Liver (tissue), 9 donors: ENCODE results near the gene ST3GAL4. TPM values are rescaled to one million over a fixed set of nuclear protein-coding genes. Genes with fewer than 3 reads are reported as not detected.

Experiments used
- DNase-seq: peaks from one replicate; pipeline ENCODE4 v3.0.0-alpha.2; 2017; ENCODE audit warnings: low spot score
- H3K27ac ChIP-seq, 2 donors: one replicate each; pipeline ENCODE4 v1.7.0; 2013; ENCODE audit warnings: inconsistent platforms in 2 of 2, low read length in 2 of 2, control low read depth in 1 of 2, low read depth in 1 of 2, mild to moderate bottlenecking in 1 of 2
- H3K27me3 ChIP-seq, 4 donors: one replicate each; pipeline versions ENCODE4 v1.6.1 to v1.7.0; 2013; ENCODE audit warnings: low read length in 3 of 4, inconsistent platforms in 1 of 4, mild to moderate bottlenecking in 1 of 4, moderate library complexity in 1 of 4; ENCODE audit not compliant: control insufficient read depth in 4 of 4, insufficient read depth in 4 of 4
- H3K36me3 ChIP-seq, 4 donors: one replicate each; pipeline versions ENCODE4 v1.6.1 to v1.7.0; 2013; ENCODE audit warnings: low read length in 3 of 4, mild to moderate bottlenecking in 3 of 4, low read depth in 1 of 4, moderate library complexity in 1 of 4; ENCODE audit not compliant: control insufficient read depth in 4 of 4, insufficient read depth in 3 of 4
- H3K4me1 ChIP-seq, 4 donors: one replicate each; pipeline versions ENCODE4 v1.6.1 to v1.7.0; 2013; ENCODE audit warnings: low read length in 3 of 4, mild to moderate bottlenecking in 3 of 4, moderate library complexity in 1 of 4; ENCODE audit not compliant: control insufficient read depth in 4 of 4, insufficient read depth in 4 of 4
- H3K4me3 ChIP-seq, 3 donors: one replicate each; pipeline versions ENCODE4 v1.6.1 to v1.7.0; 2013; ENCODE audit warnings: low read length in 3 of 3, control low read depth in 1 of 3, low read depth in 1 of 3, mild to moderate bottlenecking in 1 of 3
- H3K9ac ChIP-seq, 2 donors: one replicate each; pipeline ENCODE4 v1.7.0; 2013; ENCODE audit warnings: low read length in 2 of 2, mild to moderate bottlenecking in 2 of 2, moderate library complexity in 2 of 2, control low read depth in 1 of 2, low read depth in 1 of 2
- H3K9me3 ChIP-seq, 4 donors: one replicate each; pipeline versions ENCODE4 v1.6.1 to v1.7.0; 2013; ENCODE audit warnings: low read length in 3 of 4; ENCODE audit not compliant: control insufficient read depth in 4 of 4
- EGR1 ChIP-seq, 2 donors: IDR thresholded peaks; 2 replicates each; pipeline ENCODE4 v1.6.1; 2016 to 2018; ENCODE audit warnings: antibody characterized with exemption in 2 of 2, low read depth in 2 of 2
- FOXA1 ChIP-seq: IDR thresholded peaks from 2 replicates; pipeline ENCODE4 v1.6.1; 2016; ENCODE audit warnings: antibody characterized with exemption
- FOXA2 ChIP-seq: IDR thresholded peaks from 2 replicates; pipeline ENCODE4 v1.6.1; 2016; ENCODE audit warnings: antibody characterized with exemption
- GABPA ChIP-seq, 2 donors: IDR thresholded peaks in 1 of 2; conservative IDR thresholded peaks in 1 of 2; 2 replicates each; pipeline ENCODE4 v1.6.1; 2016; ENCODE audit warnings: antibody characterized with exemption in 2 of 2, mild to moderate bottlenecking in 1 of 2, moderate library complexity in 1 of 2
- HNF4A ChIP-seq, 2 donors: conservative IDR thresholded peaks; 2 replicates each; pipeline ENCODE4 v1.6.1; 2016; ENCODE audit warnings: antibody characterized with exemption in 2 of 2, mild to moderate bottlenecking in 2 of 2
- HNF4G ChIP-seq: IDR thresholded peaks from 2 replicates; pipeline ENCODE4 v1.6.1; 2016; ENCODE audit warnings: antibody characterized with exemption
- JUND ChIP-seq, 2 donors: IDR thresholded peaks; 2 replicates each; pipeline ENCODE4 v1.6.1; 2016; ENCODE audit warnings: antibody characterized with exemption in 2 of 2
- MAX ChIP-seq: IDR thresholded peaks from 2 replicates; pipeline ENCODE4 v1.6.1; 2016; ENCODE audit warnings: antibody characterized with exemption
- NR2F2 ChIP-seq: IDR thresholded peaks from 2 replicates; pipeline ENCODE4 v1.6.1; 2016; ENCODE audit warnings: antibody characterized with exemption
- RAD21 ChIP-seq, 2 donors: IDR thresholded peaks; 2 replicates each; pipeline ENCODE4 v1.6.1; 2016; ENCODE audit warnings: antibody characterized with exemption in 2 of 2, mild to moderate bottlenecking in 2 of 2
- RXRA ChIP-seq, 2 donors: IDR thresholded peaks; 2 replicates each; pipeline ENCODE4 v1.6.1; 2017 to 2018; ENCODE audit warnings: antibody characterized with exemption in 2 of 2, mild to moderate bottlenecking in 1 of 2
- SP1 ChIP-seq: IDR thresholded peaks from 2 replicates; pipeline ENCODE4 v1.6.1; 2018; ENCODE audit warnings: antibody characterized with exemption, mild to moderate bottlenecking
- TAF1 ChIP-seq: conservative IDR thresholded peaks from 2 replicates; pipeline ENCODE4 v1.6.1; 2016; ENCODE audit warnings: antibody characterized with exemption, mild to moderate bottlenecking
- YY1 ChIP-seq: IDR thresholded peaks from 2 replicates; pipeline ENCODE4 v1.6.1; 2016; ENCODE audit warnings: antibody characterized with exemption, mild to moderate bottlenecking
- WGBS: extraction: QIAGEN DNeasy Blood & Tissue Kit; methylation state at CpG from one replicate; pipeline ENCODE4 v1.1.7; 2013; 5-methylcytosine and 5-hydroxymethylcytosine counted together
- polyA plus RNA-seq, 2 donors: library from polyadenylated mRNA; stranded (reverse) in 1 of 2; unstranded in 1 of 2; fragments of 200-250 nt in 1 of 2; fragments of >200 nt in 1 of 2; fragmentation: Nextera tagmentation in 1 of 2; extraction: Ambion mirVana in 1 of 2; gene quantifications; one replicate each; pipeline versions ENCODE4 v1.2.1 to v1.2.3, GENCODE V29; 2013 to 2015
- total RNA-seq, 2 donors: library from RNA; depleted of rRNA; stranded (reverse); fragments of >200 nt; gene quantifications; one replicate each; pipeline ENCODE4 v1.2.3, GENCODE V29; 2014
- TF ChIP-seq, protein P1 (sequence below): IDR thresholded peaks from 2 replicates; pipeline ENCODE4 v1.6.1; 2016; ENCODE audit warnings: antibody characterized with exemption
- TF ChIP-seq, protein P2 (sequence below): fragments of 150-350 bp; IDR thresholded peaks from 2 replicates; pipeline ENCODE4 v1.5.1; 2017; ENCODE audit warnings: improper control_type of control experiment, low read depth, low read length; ENCODE audit not compliant: missing input control
- TF ChIP-seq, protein P3 (sequence below): IDR thresholded peaks from 2 replicates; pipeline ENCODE4 v1.6.1; 2016; ENCODE audit warnings: antibody characterized with exemption, mild to moderate bottlenecking
- TF ChIP-seq, protein P4 (sequence below): IDR thresholded peaks from 2 replicates; pipeline ENCODE4 v1.6.1; 2016; ENCODE audit warnings: antibody characterized with exemption
- donor health status: healthy.
- donor health status: healthy.
- donor health status: healthy.
- donor health status: healthy.
- donor health status: healthy.

The ST3GAL4 gene
- total and polyA plus RNA-seq, 4 donors = 4.5 to 18.4 (median 10.6) TPM

DNA sequence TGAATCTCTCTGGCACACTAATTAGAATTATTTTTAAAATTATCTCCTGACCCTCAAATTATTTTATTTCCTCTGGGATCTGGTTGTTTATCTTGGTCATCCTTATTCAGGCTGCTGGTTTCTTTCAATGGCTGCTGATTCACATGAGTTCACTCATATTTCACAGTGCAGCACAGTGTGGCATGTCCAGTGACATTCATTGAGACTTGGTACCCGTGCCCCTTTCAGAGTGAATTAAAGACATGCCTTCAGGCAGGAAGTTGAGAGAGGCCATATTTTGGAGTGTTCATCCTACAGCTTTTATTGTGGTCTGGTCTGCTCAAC is 38.1 kb upstream of the ST3GAL4 start:
- Histone ChIP-seq H3K4me1 (peaks cover 0 to 5% (median 0%) of the 10 kb centered on the region in 4 donors), H3K9me3 (no peaks in the 10 kb centered on the region), H3K4me3 (no peak overlapping the region), H3K9ac (no peak overlapping the region), H3K27ac (peak overlapping the region; percentile 56 to 61), H3K36me3 (no peaks in the 10 kb centered on the region), H3K27me3 (no peaks in the 10 kb centered on the region)
- TF ChIP-seq SP1 = no peak
- no peak for TF ChIP-seq HNF4A (conservative IDR thresholded peaks at IDR 0.05)
- TF ChIP-seq JUND (IDR thresholded peaks at IDR 0.05) = no peak
- no peak for TF ChIP-seq NR2F2
- TF ChIP-seq MAX = no peak
- no peak for TF ChIP-seq FOXA2
- no peak for TF ChIP-seq RAD21 (IDR thresholded peaks at IDR 0.05)
- TF ChIP-seq GABPA (IDR thresholded peaks at IDR 0.05 in 1 of 2, conservative IDR thresholded peaks at IDR 0.05 in 1 of 2) = no peak
- TF ChIP-seq, protein P1, sequence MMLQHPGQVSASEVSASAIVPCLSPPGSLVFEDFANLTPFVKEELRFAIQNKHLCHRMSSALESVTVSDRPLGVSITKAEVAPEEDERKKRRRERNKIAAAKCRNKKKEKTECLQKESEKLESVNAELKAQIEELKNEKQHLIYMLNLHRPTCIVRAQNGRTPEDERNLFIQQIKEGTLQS = no peak
- TF ChIP-seq, protein P2, sequence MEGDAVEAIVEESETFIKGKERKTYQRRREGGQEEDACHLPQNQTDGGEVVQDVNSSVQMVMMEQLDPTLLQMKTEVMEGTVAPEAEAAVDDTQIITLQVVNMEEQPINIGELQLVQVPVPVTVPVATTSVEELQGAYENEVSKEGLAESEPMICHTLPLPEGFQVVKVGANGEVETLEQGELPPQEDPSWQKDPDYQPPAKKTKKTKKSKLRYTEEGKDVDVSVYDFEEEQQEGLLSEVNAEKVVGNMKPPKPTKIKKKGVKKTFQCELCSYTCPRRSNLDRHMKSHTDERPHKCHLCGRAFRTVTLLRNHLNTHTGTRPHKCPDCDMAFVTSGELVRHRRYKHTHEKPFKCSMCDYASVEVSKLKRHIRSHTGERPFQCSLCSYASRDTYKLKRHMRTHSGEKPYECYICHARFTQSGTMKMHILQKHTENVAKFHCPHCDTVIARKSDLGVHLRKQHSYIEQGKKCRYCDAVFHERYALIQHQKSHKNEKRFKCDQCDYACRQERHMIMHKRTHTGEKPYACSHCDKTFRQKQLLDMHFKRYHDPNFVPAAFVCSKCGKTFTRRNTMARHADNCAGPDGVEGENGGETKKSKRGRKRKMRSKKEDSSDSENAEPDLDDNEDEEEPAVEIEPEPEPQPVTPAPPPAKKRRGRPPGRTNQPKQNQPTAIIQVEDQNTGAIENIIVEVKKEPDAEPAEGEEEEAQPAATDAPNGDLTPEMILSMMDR = no peak
- TF ChIP-seq TAF1 = no peak
- TF ChIP-seq HNF4G = no peak
- no peak for TF ChIP-seq EGR1 (IDR thresholded peaks at IDR 0.05; ENCODE audit: low read depth in 2 of 2)
- no peak for TF ChIP-seq YY1
- TF ChIP-seq FOXA1 = no peak
- TF ChIP-seq, protein P3, sequence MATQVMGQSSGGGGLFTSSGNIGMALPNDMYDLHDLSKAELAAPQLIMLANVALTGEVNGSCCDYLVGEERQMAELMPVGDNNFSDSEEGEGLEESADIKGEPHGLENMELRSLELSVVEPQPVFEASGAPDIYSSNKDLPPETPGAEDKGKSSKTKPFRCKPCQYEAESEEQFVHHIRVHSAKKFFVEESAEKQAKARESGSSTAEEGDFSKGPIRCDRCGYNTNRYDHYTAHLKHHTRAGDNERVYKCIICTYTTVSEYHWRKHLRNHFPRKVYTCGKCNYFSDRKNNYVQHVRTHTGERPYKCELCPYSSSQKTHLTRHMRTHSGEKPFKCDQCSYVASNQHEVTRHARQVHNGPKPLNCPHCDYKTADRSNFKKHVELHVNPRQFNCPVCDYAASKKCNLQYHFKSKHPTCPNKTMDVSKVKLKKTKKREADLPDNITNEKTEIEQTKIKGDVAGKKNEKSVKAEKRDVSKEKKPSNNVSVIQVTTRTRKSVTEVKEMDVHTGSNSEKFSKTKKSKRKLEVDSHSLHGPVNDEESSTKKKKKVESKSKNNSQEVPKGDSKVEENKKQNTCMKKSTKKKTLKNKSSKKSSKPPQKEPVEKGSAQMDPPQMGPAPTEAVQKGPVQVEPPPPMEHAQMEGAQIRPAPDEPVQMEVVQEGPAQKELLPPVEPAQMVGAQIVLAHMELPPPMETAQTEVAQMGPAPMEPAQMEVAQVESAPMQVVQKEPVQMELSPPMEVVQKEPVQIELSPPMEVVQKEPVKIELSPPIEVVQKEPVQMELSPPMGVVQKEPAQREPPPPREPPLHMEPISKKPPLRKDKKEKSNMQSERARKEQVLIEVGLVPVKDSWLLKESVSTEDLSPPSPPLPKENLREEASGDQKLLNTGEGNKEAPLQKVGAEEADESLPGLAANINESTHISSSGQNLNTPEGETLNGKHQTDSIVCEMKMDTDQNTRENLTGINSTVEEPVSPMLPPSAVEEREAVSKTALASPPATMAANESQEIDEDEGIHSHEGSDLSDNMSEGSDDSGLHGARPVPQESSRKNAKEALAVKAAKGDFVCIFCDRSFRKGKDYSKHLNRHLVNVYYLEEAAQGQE = no peak
- no peak for TF ChIP-seq RXRA (IDR thresholded peaks at IDR 0.05)
- TF ChIP-seq, protein P4, sequence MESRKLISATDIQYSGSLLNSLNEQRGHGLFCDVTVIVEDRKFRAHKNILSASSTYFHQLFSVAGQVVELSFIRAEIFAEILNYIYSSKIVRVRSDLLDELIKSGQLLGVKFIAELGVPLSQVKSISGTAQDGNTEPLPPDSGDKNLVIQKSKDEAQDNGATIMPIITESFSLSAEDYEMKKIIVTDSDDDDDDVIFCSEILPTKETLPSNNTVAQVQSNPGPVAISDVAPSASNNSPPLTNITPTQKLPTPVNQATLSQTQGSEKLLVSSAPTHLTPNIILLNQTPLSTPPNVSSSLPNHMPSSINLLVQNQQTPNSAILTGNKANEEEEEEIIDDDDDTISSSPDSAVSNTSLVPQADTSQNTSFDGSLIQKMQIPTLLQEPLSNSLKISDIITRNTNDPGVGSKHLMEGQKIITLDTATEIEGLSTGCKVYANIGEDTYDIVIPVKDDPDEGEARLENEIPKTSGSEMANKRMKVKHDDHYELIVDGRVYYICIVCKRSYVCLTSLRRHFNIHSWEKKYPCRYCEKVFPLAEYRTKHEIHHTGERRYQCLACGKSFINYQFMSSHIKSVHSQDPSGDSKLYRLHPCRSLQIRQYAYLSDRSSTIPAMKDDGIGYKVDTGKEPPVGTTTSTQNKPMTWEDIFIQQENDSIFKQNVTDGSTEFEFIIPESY = no peak
- 78% methylated on average over 1 of the region's 1 CpG for WGBS
- DNase-seq = no peak
